Colonic mucosa (tissue), 4 donors: ENCODE measurements around the gene OR12D1. TPM values are rescaled to one million over a fixed set of nuclear protein-coding genes. Genes with fewer than 3 reads are reported as not detected.

ENCODE experiments used
- DNase-seq: peaks from one replicate; pipeline ENCODE4 v3.0.0-alpha.2; 2020
- H3K27ac ChIP-seq: fragments of 200-600 bp; one replicate; pipeline ENCODE4 v1.8.0; 2021
- H3K27me3 ChIP-seq: fragments of 200-600 bp; one replicate; pipeline ENCODE4 v1.8.0; 2021
- H3K36me3 ChIP-seq: fragments of 200-600 bp; one replicate; pipeline ENCODE4 v1.8.0; 2021
- H3K4me1 ChIP-seq: fragments of 200-600 bp; one replicate; pipeline ENCODE4 v1.8.0; 2021; ENCODE audit warnings: mild to moderate bottlenecking
- H3K4me3 ChIP-seq: fragments of 200-600 bp; one replicate; pipeline ENCODE4 v1.8.0; 2021
- H3K9ac ChIP-seq, 2 donors: one replicate each; pipeline ENCODE4 v1.7.0; 2013; ENCODE audit warnings: control low read depth in 2 of 2, low read depth in 2 of 2, low read length in 2 of 2
- H3K9me3 ChIP-seq: fragments of 200-600 bp; one replicate; pipeline ENCODE4 v1.8.0; 2021
- CTCF ChIP-seq: fragments of 200-600 bp; IDR thresholded peaks from one replicate; pipeline ENCODE4 v1.8.0; 2022; ENCODE audit warnings: antibody characterized with exemption, mild to moderate bottlenecking
- intact Hi-C: fragments of 100-400 bp; cut with DNase I; formaldehyde crosslinking; loops from one replicate; pipeline ENCODE4 v1.14.1; 2022
- total RNA-seq, 2 donors: library from RNA; stranded (reverse); fragmentation: NEBNext Ultra II Directional in 1 of 2; extraction: Animal tissue kit (Norgen Biotek cat#: 25700) in 1 of 2; gene quantifications; one replicate each; pipeline ENCODE4 v1.2.1, GENCODE V29; 2021
- donor health status: healthy.
- donor health status: DM: no; HTN: no; CAD: no.
- donor health status: DM: no; HTN: no; CAD: no.

OR12D1 gene
- total RNA-seq, 2 donors from 2014 or later = not detected

DNA sequence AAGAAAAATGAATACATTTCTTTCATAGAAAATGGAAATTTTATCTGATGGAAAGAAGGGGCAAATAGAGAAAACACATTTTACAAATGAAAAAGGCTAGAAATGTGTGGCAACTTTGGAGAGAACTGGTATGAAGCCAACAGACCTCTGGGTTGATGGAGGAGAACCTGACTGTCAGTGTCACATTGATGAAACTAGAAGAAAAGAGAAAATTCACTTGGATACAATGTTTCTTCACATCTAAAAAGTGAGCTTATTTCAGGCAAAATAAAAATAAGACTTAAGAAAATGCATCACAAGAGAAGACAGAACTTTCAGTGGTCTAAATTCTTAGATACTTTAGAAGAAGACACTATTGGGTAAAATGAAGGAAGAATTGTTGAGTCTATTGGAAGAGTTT, 19.4 kb upstream of the OR12D1 start, which contains the start of gene OR12D2:
Gene OR12D2 (plus strand): TSS at position 301 of the 400 bp plus-strand sequence. CDS start 1,069 bp downstream, outside the sequence.
- H3K36me3 ChIP-seq = no peaks in the 10 kb centered on the region
- no peaks in the 10 kb centered on the region for H3K9me3 ChIP-seq
- no peak within 1 kb of the TSS for H3K4me3 ChIP-seq
- H3K27ac ChIP-seq = no peak within 1 kb of the TSS
- no peak for DNase-seq
- no peaks in the 10 kb centered on the region for H3K4me1 ChIP-seq
- H3K9ac ChIP-seq = no peak within 1 kb of the TSS
- no peaks in the 10 kb centered on the region for H3K27me3 ChIP-seq
- intact Hi-C loops = no loop called here
- no peak for TF ChIP-seq CTCF

GRCh38 chr6:29399525-29399924, 15.2 kb upstream of the OR12D1 start:
- intact Hi-C loops = no loop called here

GRCh38 chr6:29403801-29404200, 10.9 kb upstream of the OR12D1 start:
- intact Hi-C loops = no loop called here
- no peak for DNase-seq
- Histone ChIP-seq H3K9ac (no peak overlapping the region), H3K27ac (no peak overlapping the region), H3K27me3 (no peaks in the 10 kb centered on the region), H3K36me3 (no peaks in the 10 kb centered on the region), H3K4me3 (no peak overlapping the region), H3K4me1 (no peaks in the 10 kb centered on the region), H3K9me3 (no peaks in the 10 kb centered on the region)
- no peak for TF ChIP-seq CTCF

More at GRCh38 chr6:29399525-29399924, 15.2 kb upstream of the OR12D1 start:
- Histone ChIP-seq H3K27ac (no peak overlapping the region), H3K4me3 (no peak overlapping the region), H3K9ac (no peak overlapping the region), H3K36me3 (no peaks in the 10 kb centered on the region), H3K4me1 (no peaks in the 10 kb centered on the region), H3K27me3 (no peaks in the 10 kb centered on the region), H3K9me3 (no peaks in the 10 kb centered on the region)
- no peak for TF ChIP-seq CTCF
- no peak for DNase-seq

- no peak overlapping the region for H3K9ac ChIP-seq
- no peaks in the 10 kb centered on the region for H3K36me3 ChIP-seq
- DNase-seq = no peak
- no peaks in the 10 kb centered on the region for H3K9me3 ChIP-seq
- intact Hi-C loops = no loop called here
- TF ChIP-seq CTCF = no peak
- H3K4me3 ChIP-seq = no peak overlapping the region
- H3K27me3 ChIP-seq = no peaks in the 10 kb centered on the region
- no peak overlapping the region for H3K27ac ChIP-seq
- no peaks in the 10 kb centered on the region for H3K4me1 ChIP-seq
Measured at GRCh38 chr6:29419516-29419915, 4.8 kb downstream of the OR12D1 start.

DNA sequence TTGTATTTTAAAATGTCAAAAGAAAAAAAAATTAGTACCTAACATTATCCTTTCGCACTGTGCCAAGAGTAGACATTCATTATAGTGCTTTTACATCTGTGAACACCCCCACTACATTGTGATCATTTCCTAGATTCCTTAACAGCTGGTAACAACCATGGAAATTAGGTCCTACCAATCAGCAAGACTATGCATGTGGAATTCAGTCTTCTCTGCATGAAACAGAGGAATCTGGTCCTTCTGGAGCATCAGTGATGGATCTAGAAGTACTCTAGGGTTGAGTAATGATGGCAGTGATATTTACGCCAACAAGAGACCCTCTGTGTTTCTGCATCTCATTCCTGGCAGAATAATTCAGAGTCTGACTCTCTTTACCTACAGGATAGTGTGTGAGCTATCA, 9.4 kb downstream of the OR12D1 start:
- H3K4me1 ChIP-seq = no peaks in the 10 kb centered on the region
- H3K4me3 ChIP-seq = no peak overlapping the region
- no peaks in the 10 kb centered on the region for H3K9me3 ChIP-seq
- no peaks in the 10 kb centered on the region for H3K27me3 ChIP-seq
- no peak for TF ChIP-seq CTCF
- intact Hi-C loops = no loop called here
- no peaks in the 10 kb centered on the region for H3K36me3 ChIP-seq
- DNase-seq = no peak
- no peak overlapping the region for H3K9ac ChIP-seq
- no peak overlapping the region for H3K27ac ChIP-seq
